NCI-H2081 treated with DMSO at 0.1 percent for 48 hours (cell line): ENCODE data around the gene KMT5B.
A peak's percentile ranks its signal among the peaks of the same experiment; 100 is the strongest.

ENCODE experiments used
- DNase-seq: peaks from one replicate; lab custom pipeline; 2025; lab: John Stamatoyannopoulos, UW

KMT5B gene

DNA sequence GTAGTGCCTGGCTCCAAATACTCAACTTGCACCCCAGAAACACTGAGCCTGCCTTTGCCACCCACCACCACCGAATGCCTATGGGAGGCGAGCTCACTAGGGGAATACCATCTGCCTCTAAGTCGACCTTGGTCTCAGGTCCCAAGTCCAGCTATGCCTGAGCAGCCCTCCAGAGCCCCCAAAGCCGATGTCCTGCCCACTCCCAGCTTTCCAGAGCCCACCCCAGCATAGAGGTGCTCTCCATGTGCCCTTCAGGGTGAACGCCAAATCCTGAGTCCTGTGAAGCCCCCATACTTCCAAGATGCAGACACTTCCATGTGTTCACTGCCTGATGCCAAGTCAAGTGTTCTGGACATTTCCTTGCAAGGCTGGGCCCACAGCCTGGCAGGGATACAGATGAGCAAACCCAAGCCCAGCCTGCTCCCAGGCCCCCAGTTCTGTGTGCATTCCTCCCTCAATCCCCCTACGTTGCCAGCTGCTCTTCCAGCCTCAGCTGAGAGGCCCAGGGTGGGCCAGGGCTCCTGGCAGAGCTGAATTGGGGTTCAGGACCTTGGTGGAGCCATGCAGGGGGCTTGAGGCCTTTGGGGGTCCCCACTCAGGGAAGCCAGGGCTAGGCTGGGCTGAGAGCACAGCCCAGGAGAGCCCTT lies 2.6 kb upstream of the KMT5B start:
- no peak for DNase-seq

DNA sequence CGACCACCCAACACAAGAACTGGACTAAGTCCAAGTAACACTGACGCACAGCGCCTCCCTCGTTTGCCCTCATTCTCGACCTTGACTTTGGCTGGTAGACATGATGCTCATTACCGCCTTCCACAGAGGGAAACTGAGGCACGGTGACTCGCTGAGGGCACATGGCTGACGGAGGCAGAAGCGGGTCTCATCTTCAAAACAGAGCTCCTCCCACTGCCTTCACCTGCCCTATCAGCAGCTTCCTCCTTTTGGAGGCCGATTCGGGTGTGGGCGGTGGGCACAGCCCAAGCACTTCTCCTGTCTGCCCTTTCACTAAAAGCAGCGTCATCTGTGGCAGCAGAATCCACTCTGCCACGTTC lies 2.0 kb upstream of the KMT5B start:
- no peak for DNase-seq

DNA sequence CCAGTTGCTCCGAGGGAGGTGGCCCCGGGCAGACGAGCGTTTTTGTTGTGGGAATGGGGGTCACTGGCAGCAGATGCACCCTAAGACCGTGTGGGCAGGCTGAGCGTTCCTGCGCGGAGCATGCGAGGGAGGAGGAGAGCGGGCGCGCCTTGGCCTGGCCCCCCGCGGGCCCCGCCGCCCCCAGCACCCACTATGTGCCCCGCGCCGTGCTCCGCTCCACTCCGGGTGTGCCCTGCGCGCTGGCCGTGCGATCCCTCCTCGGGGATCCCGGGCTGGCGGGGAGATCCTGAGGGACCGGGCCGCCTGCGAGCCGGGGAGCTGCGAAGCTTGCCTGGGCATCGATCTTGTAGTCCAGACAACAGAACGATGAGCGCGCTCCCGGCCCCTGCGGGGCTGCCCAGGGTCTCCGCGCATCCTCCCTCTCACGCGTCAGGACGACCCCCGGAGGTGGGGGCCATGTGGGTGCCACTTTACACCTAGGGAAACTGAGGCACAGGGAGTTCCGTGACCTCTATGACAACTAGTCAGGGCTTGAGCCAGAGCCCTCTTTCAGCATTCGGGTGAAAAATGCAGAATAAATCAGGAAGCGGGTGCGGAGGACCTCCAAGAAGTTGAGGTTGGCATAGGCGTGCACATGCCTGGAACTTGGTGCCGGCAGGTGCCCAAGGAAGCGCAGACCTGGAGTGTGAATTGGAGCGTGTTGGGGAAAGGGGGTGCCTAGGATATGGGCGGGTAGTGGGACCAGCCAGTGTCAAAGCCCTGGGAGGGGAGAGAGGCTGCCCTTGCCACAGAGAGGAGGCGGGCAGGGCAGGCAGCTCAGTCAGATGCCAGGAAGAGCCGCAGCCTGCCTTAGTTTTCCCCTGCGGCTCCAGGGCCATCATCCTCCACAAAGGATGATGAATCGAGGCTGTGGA lies 1.3 kb upstream of the KMT5B start:
- DNase-seq = no peak

DNA sequence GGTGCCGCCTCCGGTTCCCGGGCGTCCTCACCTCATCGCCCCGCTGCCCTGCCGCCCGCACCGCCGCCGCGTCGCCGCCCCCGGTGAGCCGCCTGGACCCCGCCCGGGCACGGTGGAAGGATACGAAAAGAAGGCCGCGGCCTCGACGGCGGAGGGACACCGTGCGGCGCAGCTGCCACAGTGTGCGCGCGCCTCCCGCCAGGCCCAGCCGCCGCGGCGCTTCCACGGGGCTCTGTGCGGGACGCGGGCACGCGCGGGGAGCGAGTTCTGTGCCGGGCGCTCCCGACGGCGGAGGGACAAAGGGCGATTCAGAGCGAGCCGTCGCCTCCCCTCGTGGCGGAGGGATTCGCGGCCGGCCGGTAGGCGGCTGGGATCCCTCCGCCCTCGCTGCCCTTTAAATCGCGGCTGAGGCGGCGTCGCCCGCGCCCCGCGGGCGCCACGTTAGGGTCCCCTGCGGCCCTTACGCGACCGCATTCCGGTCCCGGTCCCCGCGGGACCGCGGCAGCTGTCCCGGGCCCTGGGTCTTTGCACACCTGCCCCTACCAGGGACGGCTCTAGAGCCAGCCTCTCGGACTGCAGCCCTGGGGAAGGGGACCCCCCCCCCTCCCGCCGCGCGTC lies 568 bp upstream of the KMT5B start:
- DNase-seq = peak; percentile 43

DNA sequence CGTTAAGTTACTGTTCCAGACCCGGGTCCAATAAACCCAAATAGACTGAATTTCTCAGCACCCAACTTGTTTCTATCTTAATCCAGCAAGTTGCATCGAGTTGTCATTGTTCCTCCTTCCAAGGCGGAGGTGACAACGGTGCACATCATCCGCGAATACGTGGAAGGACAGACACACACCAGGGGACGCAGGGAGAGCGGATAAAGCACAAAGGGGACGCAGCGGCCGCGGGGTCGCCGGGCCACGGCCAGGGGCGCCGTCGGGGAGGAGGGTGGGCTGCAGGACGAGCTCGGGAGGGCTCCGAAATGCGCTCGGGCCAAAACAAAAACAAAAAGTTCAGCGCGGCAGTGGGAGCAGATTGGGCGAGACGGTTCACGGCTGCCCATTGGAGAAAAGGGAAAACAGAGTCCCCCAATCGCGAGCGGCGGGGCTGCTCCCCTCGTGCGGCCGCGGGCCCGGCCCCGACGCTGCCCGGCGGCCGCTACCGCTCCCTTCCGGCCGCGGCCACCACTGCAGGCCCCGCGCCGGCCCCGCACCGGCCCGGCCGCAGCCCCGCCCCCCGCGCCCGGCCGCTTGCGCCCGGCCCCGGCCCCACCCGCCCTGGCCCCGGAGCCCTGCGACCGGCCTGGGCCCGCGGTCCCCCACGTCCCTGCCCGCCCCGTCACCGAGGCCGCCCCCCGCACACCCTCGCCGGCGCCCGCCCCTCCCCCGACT lies 518 bp downstream of the KMT5B start:
- no peak for DNase-seq

DNA sequence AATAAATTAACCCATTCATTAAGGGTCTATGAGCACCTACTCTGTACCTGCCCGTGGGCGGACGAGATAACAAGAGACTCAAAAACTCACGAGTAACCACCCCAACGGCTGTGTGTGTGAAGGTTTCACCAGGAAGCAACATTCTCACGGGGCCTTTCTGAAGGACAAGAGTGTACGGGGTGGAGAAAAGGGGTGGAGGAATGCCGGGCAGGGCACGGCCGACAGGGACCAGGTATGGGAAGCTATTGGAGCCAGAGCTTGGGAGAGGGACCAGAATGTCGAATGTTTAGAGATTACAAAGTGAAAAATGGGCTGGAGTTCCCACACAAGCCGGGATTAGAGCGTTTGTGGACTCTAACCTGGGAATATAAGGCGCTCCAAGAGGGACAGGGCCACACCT lies 1.6 kb downstream of the KMT5B start:
- no peak for DNase-seq

DNA sequence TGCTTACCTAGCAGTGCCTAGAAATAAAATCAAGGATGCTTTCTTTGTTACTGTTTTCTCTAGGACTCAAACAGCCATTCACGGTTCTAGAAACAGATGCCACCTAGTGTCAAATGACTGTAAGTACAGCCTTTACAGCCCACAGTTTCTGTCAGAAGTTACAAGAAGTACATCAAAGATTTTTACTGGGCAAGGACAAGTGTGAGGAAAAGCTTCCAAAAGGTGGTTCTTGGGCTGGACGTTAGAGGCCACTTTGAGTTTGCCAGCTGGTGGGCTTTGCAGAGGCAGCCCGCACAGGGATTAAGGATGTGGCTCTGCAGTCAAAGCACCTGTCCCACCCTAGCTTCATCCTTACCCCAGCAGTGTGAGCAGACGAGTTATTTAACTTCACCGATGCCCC lies 6.9 kb downstream of the KMT5B start:
- peak; percentile 25 for DNase-seq

DNA sequence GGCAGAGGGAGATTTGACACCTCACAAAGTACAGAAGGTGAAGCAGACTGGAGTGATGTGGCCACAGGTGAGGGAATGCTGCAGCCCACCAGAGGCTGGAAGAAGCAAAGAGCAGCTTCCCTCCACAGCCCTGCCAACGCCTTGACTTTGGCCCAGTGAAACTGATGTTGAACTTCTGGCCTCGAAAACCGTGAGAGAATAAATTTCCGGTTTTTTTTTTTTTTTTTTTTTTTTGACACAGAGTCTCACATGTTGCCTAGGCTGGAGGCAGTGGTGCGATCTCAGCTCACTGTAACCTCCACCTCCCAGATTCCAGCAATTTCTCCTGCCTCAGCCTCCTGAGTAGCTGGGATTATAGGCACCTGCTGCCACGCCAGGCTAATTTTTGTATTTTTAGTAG lies 8.7 kb downstream of the KMT5B start:
- DNase-seq = no peak

DNA sequence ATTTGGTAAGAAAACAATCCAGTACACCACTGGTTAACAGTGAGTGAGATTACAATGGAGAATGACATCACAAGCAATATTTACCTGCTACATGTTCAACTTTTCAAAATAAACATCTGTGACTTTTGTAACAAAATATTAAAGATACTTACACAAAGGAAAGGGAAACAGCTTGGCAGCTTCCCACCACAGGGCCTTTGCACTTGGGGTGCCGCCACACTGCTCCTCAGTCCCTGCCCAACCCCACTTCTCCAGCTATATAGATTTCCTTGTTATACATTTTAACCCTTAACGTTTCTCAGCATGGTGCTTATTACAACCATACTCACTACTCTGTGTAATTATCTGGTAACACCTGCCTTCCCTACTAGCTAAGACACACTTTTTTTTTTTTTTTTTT lies 10.9 kb downstream of the KMT5B start:
- DNase-seq = no peak

DNA sequence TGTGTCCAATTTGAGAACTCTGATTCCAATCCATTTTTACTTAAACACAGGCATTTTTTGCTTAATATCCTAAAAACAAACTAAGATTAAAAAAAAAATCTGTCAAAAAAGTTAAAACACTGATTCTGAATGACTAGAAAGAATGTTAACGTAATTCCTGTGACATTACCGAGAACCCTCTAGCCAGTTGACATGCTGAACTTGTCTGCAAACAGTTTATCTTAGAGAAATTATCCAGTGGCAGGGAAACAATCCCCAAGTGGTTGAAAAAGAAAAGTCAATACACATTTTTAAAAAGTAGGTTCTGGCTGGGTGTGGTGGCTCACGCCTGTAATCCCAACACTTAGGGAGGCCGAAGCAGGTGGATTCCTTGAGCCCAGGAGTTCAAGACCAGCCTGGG lies 11.6 kb downstream of the KMT5B start:
- DNase-seq = no peak

DNA sequence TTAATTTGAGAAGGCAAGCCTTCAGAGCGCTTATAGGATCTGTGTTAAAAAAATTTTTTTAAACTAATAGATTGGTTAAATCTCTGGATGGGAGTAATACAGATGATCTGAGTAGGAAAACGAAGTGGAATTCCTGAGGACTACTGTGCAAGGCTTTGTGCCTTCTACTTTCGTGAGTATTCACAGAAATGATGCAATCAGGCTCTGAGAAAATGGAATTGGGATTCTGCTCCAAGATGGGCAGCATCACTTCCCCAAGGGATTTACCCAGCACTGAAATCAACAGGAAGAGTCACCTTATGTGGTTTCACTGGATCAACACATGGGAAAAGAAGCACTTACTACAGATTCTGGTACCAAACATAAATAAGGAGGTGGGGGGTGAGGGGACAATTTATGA lies 12.5 kb downstream of the KMT5B start:
- DNase-seq = no peak

DNA sequence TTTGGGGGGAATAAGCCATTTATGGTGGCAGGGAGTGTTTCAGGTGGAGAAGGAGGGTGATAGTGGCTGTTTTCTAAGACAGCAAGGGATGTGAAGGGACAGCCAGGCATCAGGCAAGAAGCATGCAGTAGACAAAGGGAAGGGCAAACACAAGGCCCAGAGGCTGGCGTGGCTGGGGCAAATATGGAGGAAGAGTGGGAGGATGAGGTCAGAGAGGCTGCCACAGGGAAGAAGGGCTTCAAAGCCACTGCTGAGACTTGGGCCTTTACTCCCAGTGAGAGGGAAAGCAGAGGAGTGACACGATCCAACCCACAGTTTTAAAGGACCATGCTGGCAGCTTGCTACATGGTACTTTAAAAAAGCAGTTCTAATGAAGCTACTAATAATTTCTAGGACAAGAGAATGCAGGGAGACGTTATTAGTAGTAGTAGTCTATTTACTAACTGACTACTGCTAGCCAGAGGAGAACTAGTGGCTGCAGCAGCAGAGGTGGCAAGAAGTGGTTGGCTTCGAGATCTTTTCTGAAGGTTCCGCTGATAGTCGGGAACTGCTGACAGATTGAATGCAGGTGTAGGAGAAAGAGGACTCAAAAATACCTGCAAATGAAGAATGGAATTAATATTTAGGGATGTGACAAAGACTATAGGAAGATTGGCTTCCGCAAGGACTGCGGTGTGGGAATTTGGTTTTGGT lies 13.7 kb downstream of the KMT5B start:
- no peak for DNase-seq

DNA sequence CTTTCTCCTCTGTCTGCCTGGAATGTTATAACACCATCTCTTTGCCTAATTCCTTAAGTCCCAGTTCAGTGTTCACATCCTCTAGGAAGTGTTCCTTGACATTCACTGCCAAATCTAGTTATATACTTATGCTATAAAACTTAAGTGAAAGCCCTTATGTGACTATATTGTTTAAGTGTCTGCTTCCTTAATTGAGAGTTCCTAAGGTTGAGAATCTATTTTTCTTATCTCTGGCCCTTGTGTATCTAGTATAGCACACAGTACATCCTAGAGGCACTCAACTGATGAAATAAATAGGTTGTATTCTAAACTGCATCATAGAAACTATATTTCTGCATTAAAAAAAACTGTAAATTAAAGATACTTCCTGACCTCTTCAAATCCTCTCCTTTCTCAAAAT lies 16.9 kb downstream of the KMT5B start:
- no peak for DNase-seq

DNA sequence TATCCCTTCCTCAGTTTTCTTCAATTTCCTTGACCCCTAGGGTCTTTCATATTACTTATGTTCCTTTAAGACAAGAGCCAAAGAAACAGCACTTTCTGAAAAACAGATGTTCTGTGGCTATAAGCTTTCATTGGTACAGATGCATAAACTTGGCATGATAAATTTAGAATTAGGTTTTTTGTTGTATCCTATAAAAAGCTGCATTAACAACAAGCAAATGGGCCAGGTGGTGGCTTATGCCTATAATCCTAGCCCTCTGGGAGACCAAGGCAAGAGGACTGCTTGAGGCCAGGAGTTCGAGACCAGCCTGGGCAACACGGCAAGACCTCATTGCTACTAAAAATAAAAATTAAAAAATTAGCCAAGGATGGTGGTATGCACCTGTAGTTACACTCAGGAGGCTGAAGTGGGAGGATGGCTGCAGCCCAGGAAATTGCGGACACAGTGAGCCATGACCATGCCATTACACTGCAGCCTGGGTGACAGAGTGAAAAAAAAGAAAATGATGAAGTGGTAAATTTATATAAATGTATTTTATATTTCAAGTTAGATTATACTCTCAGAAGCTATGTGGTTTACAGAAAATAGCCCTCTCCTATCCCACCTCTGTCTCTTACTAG lies 18.3 kb downstream of the KMT5B start:
- DNase-seq = no peak

DNA sequence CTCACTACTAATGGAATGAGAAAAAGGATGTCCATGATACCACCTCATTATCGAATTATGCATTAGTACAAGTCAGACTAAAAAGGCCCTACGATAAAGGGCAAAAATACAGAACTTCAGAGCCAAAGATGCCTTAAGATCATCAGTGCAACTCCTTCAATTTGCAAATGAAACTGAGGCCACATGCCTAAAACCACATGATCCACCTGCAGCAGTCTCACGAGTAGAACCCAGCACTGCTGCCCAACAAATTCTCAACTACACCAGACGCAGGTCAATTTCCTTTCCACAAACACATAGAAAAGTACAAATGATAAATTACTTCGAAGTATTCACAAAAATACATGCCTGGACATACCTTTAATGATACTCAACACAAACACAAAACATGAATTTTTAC lies 20.1 kb downstream of the KMT5B start:
- DNase-seq = no peak

DNA sequence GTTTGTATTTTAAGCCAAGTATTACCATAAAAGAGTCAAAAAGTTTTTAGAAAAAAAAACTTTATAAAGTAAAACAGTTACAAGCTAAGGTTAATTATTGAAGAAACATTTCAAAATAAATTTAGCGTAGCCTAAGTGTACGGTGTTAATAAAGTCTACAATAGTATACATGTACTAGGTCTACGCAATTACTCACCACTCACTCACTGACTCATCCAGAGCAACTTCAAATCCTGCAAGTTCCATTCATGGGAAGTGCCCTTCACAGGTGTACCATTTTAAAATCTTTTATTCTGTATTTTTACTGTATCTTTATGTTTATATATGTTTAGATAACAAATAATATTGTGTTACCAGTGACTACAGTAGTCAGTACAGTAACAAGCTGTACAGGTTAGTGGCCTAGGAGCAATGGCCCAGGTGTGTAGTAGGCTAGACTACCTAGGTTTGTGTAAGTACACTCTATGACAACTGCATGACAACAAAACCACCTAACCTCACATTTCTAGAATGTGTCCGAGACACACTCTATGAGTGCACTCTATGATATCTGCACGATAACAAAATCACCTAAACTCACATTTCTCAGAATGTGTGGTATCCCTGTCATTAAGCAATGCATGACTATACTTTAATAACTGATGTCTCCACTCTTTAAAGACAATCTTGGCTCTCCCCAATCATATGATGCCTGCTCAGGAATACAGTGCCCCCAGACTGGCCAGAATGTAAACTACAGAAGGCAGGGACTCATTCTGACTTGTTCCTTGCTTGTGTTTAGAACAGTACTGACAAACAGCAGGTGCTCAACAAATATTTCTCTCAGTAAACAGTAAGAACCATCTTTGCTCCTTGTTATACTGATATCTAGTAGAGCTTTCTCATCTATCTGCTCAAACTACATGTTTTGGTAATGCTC lies 21.2 kb downstream of the KMT5B start:
- no peak for DNase-seq

DNA sequence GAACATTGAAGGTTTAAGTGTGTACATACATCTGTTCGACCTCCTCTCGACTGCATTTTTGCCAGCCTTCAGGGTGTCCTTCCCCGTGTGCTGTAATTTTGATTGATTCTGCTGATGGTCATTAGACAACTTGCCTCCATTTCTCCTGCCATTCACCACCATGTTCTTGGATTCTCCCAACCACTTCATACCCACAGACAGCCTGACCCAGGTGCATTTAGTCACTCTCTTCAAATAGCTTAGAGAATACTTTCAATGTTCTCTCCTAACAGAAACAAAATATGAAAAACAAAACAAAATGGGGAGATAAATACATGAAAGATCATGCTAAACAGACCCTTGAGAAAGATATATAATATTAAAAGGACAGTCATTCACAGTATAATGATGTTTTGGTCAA lies 23.2 kb downstream of the KMT5B start:
- DNase-seq = no peak

DNA sequence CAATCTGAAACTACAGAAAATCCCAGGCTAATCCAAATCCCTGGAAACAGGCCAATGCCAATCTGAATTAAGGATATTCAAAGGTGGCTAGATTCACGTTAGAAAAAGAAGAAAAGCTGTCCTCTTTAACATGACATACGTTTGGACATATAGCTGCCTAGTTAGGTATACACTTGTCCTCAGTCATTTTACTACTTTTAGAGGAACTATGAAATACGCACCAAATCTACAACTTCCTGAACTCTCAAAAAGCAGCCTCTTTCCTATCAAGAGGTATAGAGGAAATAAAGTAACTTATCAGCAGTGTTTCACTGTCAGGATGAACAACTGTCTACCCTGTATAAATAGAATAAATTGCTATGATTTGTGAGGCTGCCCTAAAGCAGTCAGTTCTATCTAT lies 24.0 kb downstream of the KMT5B start:
- no peak for DNase-seq

DNA sequence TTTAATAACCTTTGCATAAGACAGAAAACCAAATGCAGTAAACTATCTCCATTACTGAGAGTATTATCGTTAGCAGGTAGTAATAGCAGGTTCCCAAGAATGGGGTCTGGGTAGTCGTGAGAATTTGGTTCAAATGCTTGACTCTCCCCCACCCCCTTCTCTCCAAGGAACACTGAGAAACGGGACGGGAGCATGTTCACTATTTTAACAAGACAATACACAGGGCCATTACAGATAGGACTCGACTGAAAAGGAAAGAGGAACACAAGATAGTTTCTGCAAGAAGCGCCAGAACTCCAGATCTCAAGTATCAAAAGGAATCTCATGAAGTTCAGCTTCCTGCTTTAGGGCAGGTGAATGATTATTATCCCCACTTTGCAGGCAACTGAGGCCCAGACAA lies 27.0 kb downstream of the KMT5B start:
- no peak for DNase-seq

DNA sequence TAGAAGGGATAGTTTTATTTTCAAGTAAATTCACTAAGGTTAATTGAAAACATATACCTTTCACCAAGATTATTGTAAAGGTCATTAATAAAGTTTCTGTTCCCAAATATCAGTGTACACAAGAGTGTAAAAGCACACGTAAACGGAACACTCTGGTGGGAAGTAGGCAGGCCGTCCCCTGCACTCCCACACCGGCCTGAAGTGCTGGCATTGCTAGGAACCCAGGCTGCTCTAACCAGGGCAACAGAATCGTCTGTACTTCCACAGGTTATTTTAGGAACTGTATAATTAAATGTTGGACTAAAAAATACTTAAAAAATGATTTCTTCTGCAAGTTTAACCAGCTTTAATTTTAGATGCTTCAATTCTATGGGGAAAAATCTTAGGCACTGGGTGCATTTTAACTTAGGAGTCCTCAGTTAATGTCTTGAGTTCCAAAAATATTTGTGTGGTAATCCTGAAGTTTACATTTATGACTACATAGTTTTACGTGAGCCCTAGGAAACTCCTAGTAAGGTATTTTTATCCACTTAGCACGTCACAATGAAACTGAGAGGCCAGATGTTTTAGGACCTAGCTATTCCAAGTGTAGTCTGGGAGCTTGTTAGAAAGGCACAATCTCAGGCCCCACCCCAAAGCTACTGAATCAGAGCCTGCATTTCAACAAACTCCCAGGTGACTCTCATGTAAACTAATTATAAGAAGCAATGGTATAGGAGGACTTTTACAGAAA lies 31.2 kb downstream of the KMT5B start:
- DNase-seq = no peak
